Endodermal cell (in vitro differentiated cells): Measurements from ENCODE around the gene CACNA1H. TPM values are rescaled to one million over a fixed set of nuclear protein-coding genes. Genes with fewer than 3 reads are reported as not detected.

Source experiments
- DNase-seq: peaks from one replicate; pipeline ENCODE4 v3.0.0-alpha.2; 2017
- H3K27ac ChIP-seq: 2 replicates; pipeline ENCODE4 v1.5.1; 2013; ENCODE audit warnings: mild to moderate bottlenecking, low read depth, low read length, moderate library complexity
- H3K27me3 ChIP-seq: 2 replicates; pipeline ENCODE4 v1.6.1; 2013; ENCODE audit warnings: mild to moderate bottlenecking, low read length, moderate library complexity; ENCODE audit not compliant: insufficient read depth, control insufficient read depth, poor library complexity, severe bottlenecking
- H3K36me3 ChIP-seq: 2 replicates; pipeline ENCODE4 v1.7.0; 2013; ENCODE audit warnings: mild to moderate bottlenecking, low read length, moderate library complexity; ENCODE audit not compliant: control insufficient read depth, insufficient read depth
- H3K4me1 ChIP-seq: one replicate; pipeline ENCODE4 v1.7.0; 2013; ENCODE audit warnings: low read length; ENCODE audit not compliant: control insufficient read depth, insufficient read depth
- H3K4me3 ChIP-seq: 2 replicates; pipeline ENCODE4 v1.5.1; 2013; ENCODE audit warnings: mild to moderate bottlenecking, low read length, moderate library complexity
- H3K9ac ChIP-seq: 2 replicates; pipeline ENCODE4 v1.6.1; 2013; ENCODE audit warnings: mild to moderate bottlenecking, low read length, moderate library complexity; ENCODE audit not compliant: poor library complexity, severe bottlenecking; ENCODE audit errors: extremely low read depth
- H3K9me3 ChIP-seq: 2 replicates; pipeline ENCODE4 v1.6.1; 2013; ENCODE audit warnings: mild to moderate bottlenecking, low read length, moderate library complexity; ENCODE audit not compliant: control insufficient read depth
- H3K27ac Mint-ChIP-seq: 2 replicates; pipeline ENCODE4 v1.8.0; 2020; ENCODE audit warnings: mixed read lengths
- H3K27me3 Mint-ChIP-seq: 2 replicates; pipeline ENCODE4 v1.8.0; 2021; ENCODE audit warnings: mild to moderate bottlenecking, mixed read lengths; ENCODE audit not compliant: insufficient read depth
- H3K36me3 Mint-ChIP-seq: 2 replicates; pipeline ENCODE4 v1.8.0; 2020; ENCODE audit warnings: low read depth, mixed read lengths
- H3K4me1 Mint-ChIP-seq: 2 replicates; pipeline ENCODE4 v1.8.0; 2020; ENCODE audit warnings: mixed read lengths
- H3K4me3 Mint-ChIP-seq: 2 replicates; pipeline ENCODE4 v1.8.0; 2020; ENCODE audit warnings: mild to moderate bottlenecking, moderate library complexity, mixed read lengths
- H3K9me3 Mint-ChIP-seq: 2 replicates; pipeline ENCODE4 v1.8.0; 2020; ENCODE audit warnings: mild to moderate bottlenecking, mixed read lengths
- WGBS, 2 experiments: methylation state at CpG; one replicate each; pipeline versions ENCODE4 v1.1.5 to v1.1.7; 2013; ENCODE audit warnings: missing lambda C conversion rate in 2 of 2, mixed read lengths in 1 of 2; ENCODE audit not compliant: insufficient coverage in 1 of 2, insufficient read length in 1 of 2; 5-methylcytosine and 5-hydroxymethylcytosine counted together
- total RNA-seq, 2 donors: library from RNA; stranded (reverse); fragmentation: NEBNext Ultra II Directional in 1 of 2; extraction: Animal tissue kit (Norgen Biotek cat#: 25700) in 1 of 2; gene quantifications; 2 replicates in 1 of 2; 3 replicates in 1 of 2; pipeline ENCODE4 v1.2.1, GENCODE V29; 2021
- TF ChIP-seq, protein P1 (sequence below): fragments of 200-600 bp; sonication (generic); conservative IDR thresholded peaks from 2 replicates; pipeline ENCODE4 v1.5.0; 2021; ENCODE audit warnings: antibody characterized with exemption, mild to moderate bottlenecking

CACNA1H gene
- total RNA-seq, 2 donors from 2014 or later: 31.6 to 45.0 TPM

DNA sequence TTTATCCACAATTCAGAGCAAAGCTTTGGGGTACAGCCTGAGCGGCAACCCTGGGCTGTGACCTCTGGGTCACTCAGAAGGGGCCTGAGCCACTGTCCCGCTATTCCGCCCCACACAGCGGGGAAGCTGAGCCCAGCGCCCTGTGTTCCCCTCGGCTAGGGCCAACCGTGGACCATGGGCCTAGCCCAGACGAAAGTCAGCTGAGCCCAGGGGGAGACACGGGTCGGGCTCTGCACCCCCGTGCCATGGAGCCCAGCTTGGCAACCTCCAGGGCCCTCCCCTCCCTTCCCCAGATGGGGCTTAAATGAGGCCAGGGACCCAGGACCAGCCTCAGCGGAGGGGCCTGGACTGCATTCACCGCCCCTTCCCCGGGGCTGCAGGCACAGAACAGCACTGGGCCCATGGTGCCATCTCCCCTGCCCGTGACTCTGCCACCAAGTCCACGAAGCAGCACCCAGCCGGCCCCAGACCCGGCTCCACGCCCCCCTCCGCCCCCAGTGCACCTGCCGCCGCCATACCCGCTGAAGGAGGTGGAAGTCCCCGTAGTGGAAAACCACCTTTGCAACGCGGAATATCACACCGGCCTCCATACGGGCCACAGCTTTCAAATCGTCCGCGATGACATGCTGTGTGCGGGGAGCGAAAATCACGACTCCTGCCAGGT is 104.8 kb downstream of the CACNA1H start:
- Histone ChIP-seq H3K27ac (no peak overlapping the region), H3K9me3 (no peaks in the 10 kb centered on the region), H3K4me1 (no peaks in the 10 kb centered on the region), H3K27me3 (peaks cover 30% of the 10 kb centered on the region), H3K9ac (no peak overlapping the region), H3K4me3 (no peak overlapping the region), H3K36me3 (no peaks in the 10 kb centered on the region)
- no peak for DNase-seq
- H3K36me3 Mint-ChIP-seq: no peaks in the 10 kb centered on the region
- H3K27me3 Mint-ChIP-seq: peaks cover 7% of the 10 kb centered on the region
- WGBS, 2 experiments: 89% methylated on average over 17 to 34 of the region's 34 CpGs
- TF ChIP-seq, protein P1, sequence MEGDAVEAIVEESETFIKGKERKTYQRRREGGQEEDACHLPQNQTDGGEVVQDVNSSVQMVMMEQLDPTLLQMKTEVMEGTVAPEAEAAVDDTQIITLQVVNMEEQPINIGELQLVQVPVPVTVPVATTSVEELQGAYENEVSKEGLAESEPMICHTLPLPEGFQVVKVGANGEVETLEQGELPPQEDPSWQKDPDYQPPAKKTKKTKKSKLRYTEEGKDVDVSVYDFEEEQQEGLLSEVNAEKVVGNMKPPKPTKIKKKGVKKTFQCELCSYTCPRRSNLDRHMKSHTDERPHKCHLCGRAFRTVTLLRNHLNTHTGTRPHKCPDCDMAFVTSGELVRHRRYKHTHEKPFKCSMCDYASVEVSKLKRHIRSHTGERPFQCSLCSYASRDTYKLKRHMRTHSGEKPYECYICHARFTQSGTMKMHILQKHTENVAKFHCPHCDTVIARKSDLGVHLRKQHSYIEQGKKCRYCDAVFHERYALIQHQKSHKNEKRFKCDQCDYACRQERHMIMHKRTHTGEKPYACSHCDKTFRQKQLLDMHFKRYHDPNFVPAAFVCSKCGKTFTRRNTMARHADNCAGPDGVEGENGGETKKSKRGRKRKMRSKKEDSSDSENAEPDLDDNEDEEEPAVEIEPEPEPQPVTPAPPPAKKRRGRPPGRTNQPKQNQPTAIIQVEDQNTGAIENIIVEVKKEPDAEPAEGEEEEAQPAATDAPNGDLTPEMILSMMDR: no peak
- no peaks in the 10 kb centered on the region for H3K4me1 Mint-ChIP-seq
- H3K9me3 Mint-ChIP-seq: no peaks in the 10 kb centered on the region
- H3K27ac Mint-ChIP-seq: no peak overlapping the region
- H3K4me3 Mint-ChIP-seq: no peak overlapping the region

DNA sequence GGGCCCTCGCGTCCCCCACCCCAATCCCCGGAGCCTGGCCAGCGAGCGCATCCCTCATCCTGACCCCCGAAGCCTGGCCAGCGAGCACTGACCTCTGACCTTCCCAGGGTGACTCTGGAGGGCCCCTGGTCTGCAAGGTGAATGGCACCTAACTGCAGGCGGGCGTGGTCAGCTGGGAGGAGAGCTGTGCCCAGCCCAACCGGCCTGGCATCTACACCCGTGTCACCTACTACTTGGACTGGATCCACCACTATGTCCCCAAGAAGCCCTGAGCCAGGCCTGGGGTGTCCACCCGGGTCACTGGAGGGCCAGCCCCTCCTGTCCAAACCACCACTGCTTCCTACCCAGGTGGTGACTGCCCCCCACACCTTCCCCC is 105.3 kb downstream of the CACNA1H start:
- WGBS, 2 experiments: 88 to 89% methylated on average over 7 to 12 of the region's 12 CpGs
- H3K27ac Mint-ChIP-seq: no peak overlapping the region
- Histone ChIP-seq H3K36me3 (no peaks in the 10 kb centered on the region), H3K4me1 (no peaks in the 10 kb centered on the region), H3K9ac (no peak overlapping the region), H3K9me3 (no peaks in the 10 kb centered on the region), H3K4me3 (no peak overlapping the region), H3K27me3 (peaks cover 30% of the 10 kb centered on the region), H3K27ac (no peak overlapping the region)
- H3K9me3 Mint-ChIP-seq: no peaks in the 10 kb centered on the region
- H3K36me3 Mint-ChIP-seq: no peaks in the 10 kb centered on the region
- H3K27me3 Mint-ChIP-seq: peaks cover 5% of the 10 kb centered on the region
- H3K4me1 Mint-ChIP-seq: no peaks in the 10 kb centered on the region
- TF ChIP-seq, protein P1: no peak
- H3K4me3 Mint-ChIP-seq: no peak overlapping the region
- DNase-seq: no peak

DNA sequence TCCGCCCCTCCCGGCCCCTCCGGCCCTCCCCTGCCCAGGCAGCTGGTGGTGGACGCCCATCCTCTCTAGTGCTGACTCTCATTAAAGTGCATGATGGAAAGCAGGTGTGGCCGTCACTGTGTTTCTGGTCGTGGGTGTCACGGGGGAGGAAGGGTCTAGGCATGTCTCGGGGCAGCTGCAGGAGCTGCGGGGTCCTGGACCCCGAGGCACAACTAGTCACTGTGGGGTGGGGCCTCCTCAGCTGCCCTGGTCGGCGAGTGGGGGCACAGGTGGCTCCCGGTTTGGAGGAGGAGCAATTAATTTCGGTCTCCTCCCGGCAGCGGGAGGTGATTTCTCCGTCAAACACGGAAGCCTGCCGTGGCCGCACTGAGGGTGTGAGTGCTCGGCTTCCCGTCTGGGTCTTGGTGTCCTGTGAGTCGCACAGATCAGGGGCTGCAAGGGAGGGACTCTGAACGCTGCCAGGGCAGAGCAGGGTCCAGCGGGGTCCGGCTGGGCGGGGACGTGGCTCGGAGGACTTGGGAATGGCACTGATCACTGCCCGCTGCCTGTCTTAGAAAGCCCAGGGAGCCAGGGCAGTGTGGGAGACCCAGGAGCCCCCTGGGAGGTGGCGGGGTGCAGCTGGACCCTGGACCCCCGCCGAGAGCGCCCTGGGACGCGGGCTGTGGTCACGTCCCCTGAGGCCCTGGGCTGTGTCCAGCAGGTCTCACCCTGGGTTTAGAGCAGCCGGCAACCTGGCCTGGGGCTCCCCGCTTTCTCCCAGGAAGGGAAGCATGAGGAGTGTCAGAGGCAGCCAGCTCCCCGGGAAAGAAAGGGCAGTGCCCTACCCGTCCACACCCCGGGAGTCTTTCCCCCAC is 106.2 kb downstream of the CACNA1H start:
- no peaks in the 10 kb centered on the region for H3K4me1 ChIP-seq
- H3K4me3 ChIP-seq: no peak overlapping the region
- peaks cover 5% of the 10 kb centered on the region for H3K27me3 Mint-ChIP-seq
- no peaks in the 10 kb centered on the region for H3K9me3 Mint-ChIP-seq
- H3K4me1 Mint-ChIP-seq: no peaks in the 10 kb centered on the region
- no peaks in the 10 kb centered on the region for H3K36me3 ChIP-seq
- no peak overlapping the region for H3K9ac ChIP-seq
- peaks cover 30% of the 10 kb centered on the region for H3K27me3 ChIP-seq
- H3K4me3 Mint-ChIP-seq: no peak overlapping the region
- H3K27ac Mint-ChIP-seq: no peak overlapping the region
- no peak for DNase-seq
- WGBS, 2 experiments: 33 to 59% methylated on average over 21 to 42 of the region's 42 CpGs
- no peaks in the 10 kb centered on the region for H3K9me3 ChIP-seq
- H3K36me3 Mint-ChIP-seq: no peaks in the 10 kb centered on the region
- TF ChIP-seq, protein P1: no peak
- H3K27ac ChIP-seq: no peak overlapping the region
